ENCODE data around the gene GPM6B.
"Not testable (repeated sequence)": the region's sequence is repeated elsewhere in the genome, so short reads cannot be mapped to it uniquely, and the experiment has no call there.

The GPM6B gene

DNA sequence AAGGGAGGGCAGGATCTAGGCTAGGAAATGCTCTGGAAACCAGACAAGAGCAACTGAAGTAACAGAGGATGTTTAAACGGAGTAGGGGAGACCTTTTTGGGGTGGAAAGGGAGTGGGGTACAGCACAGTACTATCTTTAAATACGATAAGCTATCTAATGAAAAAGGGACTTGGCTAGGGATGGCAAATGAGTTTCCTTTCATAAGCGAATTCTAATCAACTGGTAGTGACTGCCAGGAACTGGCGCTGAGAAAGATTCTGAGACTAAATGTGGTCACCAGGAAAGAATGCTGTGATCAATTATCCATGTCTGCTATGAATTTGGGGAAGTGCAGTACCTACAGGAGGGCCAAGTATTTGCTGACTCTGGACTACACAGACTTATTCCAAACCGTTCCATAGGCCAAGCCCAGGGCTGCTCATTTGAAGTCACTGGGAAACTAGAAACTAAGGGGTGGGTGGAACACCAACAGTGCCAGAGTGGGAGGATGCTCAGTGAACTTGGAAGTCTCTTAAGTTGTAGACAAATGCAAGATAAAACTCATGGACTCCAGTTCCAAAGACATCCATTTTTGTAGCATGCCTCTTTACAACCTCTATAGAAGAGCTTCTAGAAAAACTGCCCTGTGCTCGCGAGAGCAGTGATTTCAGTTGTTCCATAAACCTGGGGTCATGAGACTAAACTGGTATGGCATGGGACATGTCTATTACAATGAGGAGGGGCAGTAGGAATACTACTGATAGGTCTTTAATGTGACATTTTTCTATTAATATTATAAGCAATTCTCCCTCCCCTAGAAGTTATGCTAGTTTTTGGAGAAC, 84.4 kb downstream of the GPM6B start:
- H3K4me3 ChIP-seq (ENCODE audit: low read length) = no peak overlapping the region
- H3K27me3 ChIP-seq (ENCODE audit: control insufficient read depth, insufficient read depth, low read length) = no peaks in the 10 kb centered on the region
- H3K4me1 ChIP-seq (ENCODE audit: control insufficient read depth, insufficient read depth, low read length) = peaks cover 2% of the 10 kb centered on the region
- no peaks in the 10 kb centered on the region for H3K36me3 ChIP-seq (ENCODE audit: control insufficient read depth, insufficient read depth, low read length)
- no peak overlapping the region for H3K9ac ChIP-seq (ENCODE audit: low read length)
- H3K27ac ChIP-seq (ENCODE audit: low read depth, low read length) = peak overlapping the region; percentile 87

- not testable (repeated sequence) for H3K9ac ChIP-seq (ENCODE audit: low read length); H3K4me1 ChIP-seq (ENCODE audit: control insufficient read depth, insufficient read depth, low read length); H3K27me3 ChIP-seq (ENCODE audit: control insufficient read depth, insufficient read depth, low read length); H3K27ac ChIP-seq (ENCODE audit: low read depth, low read length); H3K4me3 ChIP-seq (ENCODE audit: low read length); H3K36me3 ChIP-seq (ENCODE audit: control insufficient read depth, insufficient read depth, low read length)
Observed at GRCh38 chrX:13730523-13730922, 86.4 kb downstream of the GPM6B start.

DNA sequence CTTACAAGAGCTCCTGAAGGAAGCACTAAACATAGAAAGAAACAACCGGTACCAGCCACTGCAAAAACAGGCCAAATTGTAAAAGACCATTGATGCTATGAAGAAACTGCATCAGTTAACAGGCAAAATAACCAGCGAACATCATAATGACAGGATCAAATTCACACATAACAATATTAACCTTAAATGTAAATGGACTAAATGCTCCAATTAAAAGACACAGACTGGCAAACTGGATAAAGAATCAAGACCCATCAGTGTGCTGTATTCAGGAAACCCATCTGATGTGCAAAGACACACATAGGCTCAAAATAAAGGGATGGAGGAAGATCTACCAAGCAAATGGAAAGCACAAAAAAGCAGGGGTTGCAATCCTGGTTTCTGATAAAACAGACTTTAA, 90.3 kb downstream of the GPM6B start:
- not testable (repeated sequence) for H3K4me3 ChIP-seq (ENCODE audit: low read length); H3K4me1 ChIP-seq (ENCODE audit: control insufficient read depth, insufficient read depth, low read length); H3K27me3 ChIP-seq (ENCODE audit: control insufficient read depth, insufficient read depth, low read length); H3K27ac ChIP-seq (ENCODE audit: low read depth, low read length); H3K36me3 ChIP-seq (ENCODE audit: control insufficient read depth, insufficient read depth, low read length); H3K9ac ChIP-seq (ENCODE audit: low read length)

- H3K27me3 ChIP-seq (ENCODE audit: control insufficient read depth, insufficient read depth, low read length); H3K4me1 ChIP-seq (ENCODE audit: control insufficient read depth, insufficient read depth, low read length); H3K4me3 ChIP-seq (ENCODE audit: low read length); H3K27ac ChIP-seq (ENCODE audit: low read depth, low read length); H3K36me3 ChIP-seq (ENCODE audit: control insufficient read depth, insufficient read depth, low read length); H3K9ac ChIP-seq (ENCODE audit: low read length): not testable (repeated sequence)
Observed at GRCh38 chrX:13724878-13725277, 92.0 kb downstream of the GPM6B start.

- no peaks in the 10 kb centered on the region for H3K36me3 ChIP-seq (ENCODE audit: control insufficient read depth, insufficient read depth, low read length)
- peak overlapping the region; percentile 65 for H3K27ac ChIP-seq (ENCODE audit: low read depth, low read length)
- H3K4me1 ChIP-seq (ENCODE audit: control insufficient read depth, insufficient read depth, low read length) = peaks cover 6% of the 10 kb centered on the region
- no peak overlapping the region for H3K9ac ChIP-seq (ENCODE audit: low read length)
- H3K4me3 ChIP-seq (ENCODE audit: low read length) = no peak overlapping the region
- H3K27me3 ChIP-seq (ENCODE audit: control insufficient read depth, insufficient read depth, low read length) = no peaks in the 10 kb centered on the region
Observed at GRCh38 chrX:13721819-13722519, 94.9 kb downstream of the GPM6B start.

DNA sequence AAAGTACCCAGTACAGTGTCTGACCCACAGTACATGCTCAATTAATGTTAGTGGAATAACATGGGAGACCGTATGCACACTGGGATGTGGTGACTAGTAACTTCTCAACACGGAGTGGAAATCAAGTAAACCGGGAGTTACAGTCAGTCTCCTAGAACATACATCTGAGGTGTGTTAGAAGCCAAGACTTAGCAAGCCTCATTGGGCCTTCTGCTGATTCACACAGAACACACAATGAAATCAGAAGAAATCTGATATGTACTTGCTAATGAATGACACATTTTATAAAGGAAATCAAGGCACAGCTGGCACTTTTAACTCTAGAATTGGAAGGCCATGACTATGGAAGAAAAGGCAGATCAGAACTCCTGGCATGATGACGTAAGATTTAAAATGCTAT, 95.5 kb downstream of the GPM6B start:
- Histone ChIP-seq H3K4me3 (ENCODE audit: low read length) (no peak overlapping the region), H3K4me1 (ENCODE audit: control insufficient read depth, insufficient read depth, low read length) (peaks cover 6% of the 10 kb centered on the region), H3K36me3 (ENCODE audit: control insufficient read depth, insufficient read depth, low read length) (no peaks in the 10 kb centered on the region), H3K9ac (ENCODE audit: low read length) (no peak overlapping the region), H3K27me3 (ENCODE audit: control insufficient read depth, insufficient read depth, low read length) (no peaks in the 10 kb centered on the region), H3K27ac (ENCODE audit: low read depth, low read length) (peak overlapping the region; percentile 62)
